Hematopoietic multipotent progenitor cell treated with erythropoietin and hydrocortisone succinate and interleukin-3 and kit ligand, for 15 days (in vitro differentiated cells): ENCODE measurements around the gene SERP2.
A peak's percentile ranks its signal among the peaks of the same experiment; 100 is the strongest.

Source experiments
- DNase-seq: peaks from one replicate; pipeline ENCODE4 v3.0.0-alpha.2; 2015; ENCODE audit warnings: low spot score

SERP2 gene

GRCh38 chr13:44355621-44356020 lies 18.0 kb upstream of the SERP2 start:
- DNase-seq: no peak

DNA sequence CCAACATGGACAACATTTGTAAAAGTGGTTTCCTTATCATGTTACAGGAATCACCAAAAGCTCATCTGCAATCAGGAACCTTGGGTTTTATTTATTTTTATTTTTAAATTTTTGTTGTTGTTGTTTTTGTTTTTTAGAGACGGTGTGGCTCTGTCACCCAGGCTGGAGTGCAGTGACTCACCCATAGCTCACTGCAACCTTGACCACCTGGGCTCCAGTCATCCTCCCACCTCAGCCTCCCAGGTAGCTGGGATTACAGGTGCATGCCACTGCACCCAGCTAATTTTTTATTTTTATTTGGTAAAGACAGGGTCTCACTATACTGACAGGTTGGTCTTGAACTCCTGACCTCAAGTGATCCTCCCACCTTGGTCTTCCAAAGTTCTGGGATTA lies 13.6 kb upstream of the SERP2 start:
- DNase-seq: no peak

GRCh38 chr13:44362394-44363040 lies 11.1 kb upstream of the SERP2 start:
- DNase-seq: no peak

DNA sequence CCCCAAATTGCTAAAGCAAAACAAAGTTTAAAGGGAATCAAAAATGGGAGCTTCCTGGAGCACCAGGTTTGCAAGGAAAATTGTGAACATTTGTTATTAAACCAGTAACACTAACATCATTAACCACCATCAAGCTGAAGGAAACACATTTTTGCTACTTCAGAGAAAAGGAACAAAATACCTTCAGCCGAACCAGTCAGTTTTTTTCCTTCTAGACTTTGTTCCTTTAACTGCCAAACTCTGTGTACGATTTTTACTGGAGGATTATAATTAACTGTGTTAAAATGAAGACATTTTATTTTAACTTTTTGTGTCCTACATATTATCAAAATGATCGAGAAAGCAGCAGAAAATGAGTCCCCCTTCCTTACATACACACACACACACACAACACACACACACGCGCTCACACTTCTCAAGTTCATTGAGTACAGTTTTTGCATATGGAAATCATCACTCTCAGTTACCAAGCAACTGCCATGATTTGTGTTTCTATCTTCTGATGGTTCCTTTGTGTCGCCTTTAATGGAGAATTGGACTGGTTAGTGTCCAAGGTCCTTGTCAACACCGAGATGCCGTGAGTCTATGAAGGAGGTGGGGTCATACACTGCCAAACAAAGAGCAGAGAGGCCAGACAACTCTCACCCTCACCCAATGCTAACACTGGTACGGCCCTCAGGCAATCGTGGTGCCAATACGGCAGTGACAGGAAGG lies 9.8 kb upstream of the SERP2 start:
- no peak for DNase-seq

DNA sequence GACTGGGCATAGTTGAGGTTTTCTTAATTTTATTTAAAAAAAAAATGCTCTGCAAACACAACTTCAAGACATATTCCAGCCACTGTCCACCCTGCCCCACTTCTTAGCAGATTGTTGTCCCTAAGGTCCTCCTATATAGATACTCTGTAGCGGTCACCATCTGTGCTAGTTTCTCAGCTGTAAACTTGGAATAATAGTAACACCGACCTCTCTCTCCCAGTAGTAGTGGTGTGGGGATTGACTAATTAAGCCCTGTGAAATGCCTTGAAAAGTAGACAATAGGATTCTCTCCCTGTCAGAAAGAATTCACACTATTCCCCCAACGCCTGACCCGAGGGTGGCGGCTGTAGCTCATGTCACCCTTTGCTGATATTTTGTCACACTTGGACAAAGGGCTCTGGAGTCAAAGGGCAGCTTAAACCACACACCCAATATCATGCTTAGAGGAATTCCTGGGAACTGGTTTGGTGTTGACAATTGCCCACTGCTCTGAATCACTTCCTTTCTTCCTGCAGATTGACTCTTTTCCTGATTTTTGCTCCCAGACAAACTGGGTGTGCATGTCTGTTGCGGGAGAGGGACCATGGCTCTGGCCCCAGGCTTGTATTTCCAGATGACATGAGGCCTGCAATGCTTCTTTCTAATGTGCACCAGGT lies 9.2 kb upstream of the SERP2 start:
- no peak for DNase-seq

DNA sequence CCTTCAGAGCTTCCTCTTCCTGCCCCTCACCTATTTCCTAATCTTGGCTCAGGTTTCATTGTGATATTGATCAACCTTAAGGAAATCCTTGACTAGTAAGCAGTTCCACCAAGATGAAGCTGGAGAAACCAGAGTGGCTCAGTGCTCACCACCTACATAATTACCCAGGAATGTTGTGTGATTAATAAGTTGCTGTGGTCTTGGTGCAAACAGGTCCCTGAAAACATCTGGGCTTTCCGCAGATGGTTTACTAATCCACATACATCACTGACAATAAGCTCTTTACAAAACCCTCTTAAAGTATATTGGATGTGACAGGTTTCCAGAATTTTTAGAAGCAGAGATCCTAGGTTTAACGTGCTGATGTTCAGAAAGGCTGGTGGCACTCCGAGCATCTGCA lies 8.6 kb upstream of the SERP2 start:
- DNase-seq: no peak

DNA sequence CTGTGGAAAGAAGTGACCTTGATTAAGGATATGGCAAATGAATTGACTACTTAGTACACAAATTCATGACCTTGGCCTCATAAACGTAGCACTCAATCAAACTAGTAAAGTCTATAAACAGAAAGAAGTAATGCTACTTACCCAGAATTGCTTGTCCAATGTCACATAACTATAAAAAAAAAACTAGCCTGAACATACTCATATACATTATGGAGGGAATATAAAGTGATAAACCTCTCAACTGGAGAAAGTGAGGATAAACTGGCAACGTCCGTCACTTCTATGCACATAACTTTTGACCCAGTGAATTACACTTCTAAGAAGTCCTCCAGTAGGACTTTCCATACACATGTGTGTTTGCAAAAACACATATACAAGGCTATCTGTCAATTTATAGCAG lies 7.7 kb upstream of the SERP2 start:
- no peak for DNase-seq

- peak; percentile 35 for DNase-seq
These were observed 5.5 kb upstream of the SERP2 start for GRCh38 chr13:44368062-44368591.

GRCh38 chr13:44368599-44369368 lies 4.8 kb upstream of the SERP2 start:
- no peak for DNase-seq

GRCh38 chr13:44371421-44371820 lies 2.2 kb upstream of the SERP2 start:
- DNase-seq: no peak

GRCh38 chr13:44373247-44373600 lies 400 bp upstream of the SERP2 start:
- no peak for DNase-seq

GRCh38 chr13:44374348-44374712 lies 706 bp downstream of the SERP2 start:
- DNase-seq: no peak

GRCh38 chr13:44378277-44378676 lies 4.7 kb downstream of the SERP2 start:
- DNase-seq: no peak

GRCh38 chr13:44379885-44380284 lies 6.3 kb downstream of the SERP2 start:
- DNase-seq: no peak

GRCh38 chr13:44380404-44381165 lies 7.0 kb downstream of the SERP2 start:
- no peak for DNase-seq

DNA sequence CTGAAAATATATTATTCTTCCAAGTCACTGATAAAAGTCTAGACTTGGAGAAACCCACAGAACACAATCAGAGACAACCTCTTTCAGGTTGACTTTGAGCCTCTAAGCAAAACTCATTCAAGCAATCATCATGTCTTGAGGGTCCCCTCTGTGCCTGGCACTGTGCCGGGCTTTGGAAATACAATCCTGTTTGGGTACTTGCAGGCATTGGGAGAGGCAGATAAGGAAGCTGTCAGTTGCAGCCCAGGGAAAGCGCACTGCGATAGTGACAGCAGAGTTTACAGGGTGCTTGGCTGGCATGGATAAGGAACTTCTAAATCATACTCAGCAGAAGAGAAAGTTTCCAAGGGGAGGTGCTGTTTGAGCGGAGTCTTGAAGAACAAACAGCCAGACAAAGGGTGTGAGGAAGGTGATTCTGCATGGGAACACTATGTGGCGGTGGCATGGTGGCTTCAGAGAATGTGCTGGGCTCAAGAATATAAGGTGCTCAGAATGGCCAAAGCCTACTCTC lies 9.1 kb downstream of the SERP2 start:
- DNase-seq: peak; percentile 89

DNA sequence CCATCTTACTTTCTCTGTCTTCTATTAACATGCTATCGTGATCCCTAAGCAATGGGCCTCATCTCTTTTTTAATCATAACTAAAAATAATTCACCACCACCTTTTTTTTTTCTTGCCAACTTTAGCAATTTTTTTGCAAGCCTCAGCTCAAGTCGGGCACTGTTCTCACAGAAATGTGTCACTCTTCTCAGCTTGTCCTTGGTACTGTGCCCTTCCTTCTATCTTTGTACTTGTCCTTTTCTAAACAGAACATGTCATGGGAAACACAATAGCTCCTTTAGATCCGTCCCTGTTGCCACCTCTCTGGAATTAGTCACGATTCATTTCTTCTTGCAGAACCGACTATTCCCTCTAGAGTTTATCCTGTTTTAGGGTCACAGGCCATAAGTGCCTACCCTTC lies 10.3 kb downstream of the SERP2 start:
- no peak for DNase-seq

GRCh38 chr13:44384778-44385177 lies 11.2 kb downstream of the SERP2 start:
- no peak for DNase-seq

DNA sequence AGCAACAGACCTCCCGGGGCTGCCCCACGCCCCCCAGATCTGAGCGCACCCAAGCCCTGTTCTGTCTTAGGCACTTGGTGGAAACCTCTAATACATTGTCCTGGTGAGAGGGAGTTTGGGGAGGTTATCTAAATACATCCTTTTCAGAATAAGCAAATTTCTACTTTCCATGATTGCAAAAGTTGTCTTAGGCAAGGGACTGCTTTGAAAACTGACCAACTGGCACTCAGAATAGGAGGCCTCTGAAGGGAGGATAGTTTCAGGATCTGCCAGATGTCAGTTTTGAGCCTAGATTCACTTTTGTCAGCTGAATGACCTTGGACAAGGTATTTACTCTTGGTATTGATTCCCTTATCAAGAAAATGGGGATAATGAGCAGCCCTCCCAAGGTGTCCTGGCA lies 11.8 kb downstream of the SERP2 start:
- no peak for DNase-seq

GRCh38 chr13:44385847-44386246 lies 12.2 kb downstream of the SERP2 start:
- DNase-seq: no peak

DNA sequence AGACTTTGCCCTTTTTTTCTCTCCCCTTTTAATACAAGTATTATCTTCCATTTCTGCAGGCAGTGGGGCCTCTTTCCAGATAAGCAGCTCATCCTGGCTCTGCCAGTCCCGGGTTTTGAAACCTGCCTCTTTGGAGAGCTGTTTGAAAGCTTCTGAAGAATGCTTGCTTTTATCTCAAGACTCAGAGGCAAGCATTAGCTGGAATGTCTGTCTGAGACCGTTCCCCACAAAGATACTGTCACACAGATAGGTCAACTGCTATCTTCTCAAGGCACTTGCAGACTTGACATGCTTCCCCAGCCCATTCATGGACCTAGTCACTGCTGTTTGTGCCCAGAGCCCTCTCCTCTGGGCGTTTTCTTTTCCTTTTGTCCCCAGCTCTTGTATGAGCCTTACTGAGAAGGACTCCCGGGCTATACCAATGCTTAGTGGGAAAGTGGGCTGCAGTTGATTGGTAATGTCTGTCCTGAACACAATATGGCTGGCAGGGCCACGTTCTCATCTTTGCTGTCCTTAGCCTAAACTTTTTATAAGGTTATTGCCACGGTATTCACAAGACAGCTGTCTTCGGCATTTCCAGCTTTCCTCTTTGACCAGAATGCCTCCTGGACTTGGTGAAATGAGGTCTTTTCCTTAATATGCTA lies 13.4 kb downstream of the SERP2 start:
- DNase-seq: peak; percentile 77
